ENCODE data around the gene TCF12. TPM values are rescaled to one million over a fixed set of nuclear protein-coding genes. Genes with fewer than 3 reads are reported as not detected.
A peak's percentile ranks its signal among the peaks of the same experiment; 100 is the strongest.

TCF12 gene
- total and polyA plus RNA-seq, 2 of the 8 experiments (the other 6 are each of a cell fraction or from before 2014, with no cell fraction given): 85.8 to 101 TPM

- peak; percentile 33 for TF ChIP-seq CHD7 (IDR thresholded peaks at IDR 0.05; ENCODE audit: insufficient replicate concordance, low read length)
- TF ChIP-seq CBX8 (IDR thresholded peaks at IDR 0.05; ENCODE audit: borderline replicate concordance, low read depth, low read length): no peak
- no peak for TF ChIP-seq RNF2 (IDR thresholded peaks at IDR 0.05; ENCODE audit: borderline replicate concordance, low read depth, low read length, missing control alignments, poor library complexity, severe bottlenecking)
- TF ChIP-seq KDM4A (IDR thresholded peaks at IDR 0.05; ENCODE audit: low read depth, low read length, severe bottlenecking): no peak
- no peak for TF ChIP-seq TBP (IDR thresholded peaks at IDR 0.05; ENCODE audit: low read depth, low read length)
- no peak for TF ChIP-seq SUZ12 (IDR thresholded peaks at IDR 0.05; ENCODE audit: low read length)
- no peak for TF ChIP-seq POLR2A (IDR thresholded peaks at IDR 0.05; ENCODE audit: control extremely low read depth in 1 of 2, low read depth in 2 of 2, low read length in 2 of 2)
- 0 out of 2 replicates have a peak, but pooled peaks have one; percentile 10 for TF ChIP-seq POU5F1 (IDR thresholded peaks at IDR 0.05; ENCODE audit: low read depth, low read length)
- no peak for TF ChIP-seq BCL11A (IDR thresholded peaks at IDR 0.05; ENCODE audit: low read depth in 2 of 2, low read length in 2 of 2)
- no peak for TF ChIP-seq SRF (IDR thresholded peaks at IDR 0.05; ENCODE audit: low read depth, low read length)
Observed at GRCh38 chr15:57259568-57260040, 341.2 kb downstream of the TCF12 start (continued).
